ENCODE data around the gene ELP4.
"Not testable (repeated sequence)": the region's sequence is repeated elsewhere in the genome, so short reads cannot be mapped to it uniquely, and the experiment has no call there.

The ELP4 gene

DNA sequence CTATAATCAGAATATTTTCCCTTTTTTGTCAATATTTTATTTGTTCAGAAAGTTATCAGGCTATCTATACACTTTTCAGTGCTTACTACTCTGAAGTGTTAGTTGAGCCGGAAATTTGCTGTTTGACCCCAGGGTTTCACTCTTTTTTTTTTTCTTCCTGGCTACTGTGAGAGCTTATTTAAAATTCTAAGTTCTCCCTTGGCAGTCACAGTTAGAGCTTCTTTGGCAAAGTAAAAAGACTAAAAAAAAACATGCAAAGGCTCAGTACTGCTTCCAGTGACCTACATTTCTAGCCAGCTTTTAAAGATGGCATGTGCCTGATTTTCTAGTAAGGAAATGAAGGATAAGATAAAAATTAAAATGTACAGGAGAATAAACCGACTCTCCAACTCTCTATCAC lies 48.4 kb downstream of the ELP4 start:
- no peak for DNase-seq

DNA sequence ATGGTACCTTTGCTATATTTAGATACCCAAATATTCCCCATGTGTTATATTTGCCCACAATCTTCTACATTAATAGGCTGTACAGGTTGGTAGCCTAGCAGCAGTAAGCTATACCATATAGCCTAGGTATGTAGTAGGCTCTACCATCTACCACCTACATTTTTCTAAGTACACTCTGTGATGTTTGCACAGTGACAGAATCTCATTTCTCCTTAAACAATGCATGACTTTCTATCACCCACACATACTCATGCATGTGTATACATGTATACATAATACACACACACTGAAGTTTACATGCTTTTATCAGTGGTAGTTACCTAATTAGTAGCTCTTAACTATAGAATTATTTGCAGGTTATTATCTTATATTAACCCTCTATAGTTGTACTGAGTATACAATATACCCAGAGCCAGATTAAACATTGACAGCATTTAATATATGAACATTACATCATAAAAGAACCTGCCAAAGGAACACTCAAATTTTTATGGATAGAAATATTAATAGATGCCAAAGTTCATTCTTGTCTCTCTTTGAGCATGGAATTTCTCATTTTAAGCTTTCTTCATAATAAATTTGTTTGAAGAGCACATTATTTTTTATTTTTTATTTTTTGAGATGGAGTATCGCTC lies 51.4 kb downstream of the ELP4 start:
- no peak for DNase-seq

DNA sequence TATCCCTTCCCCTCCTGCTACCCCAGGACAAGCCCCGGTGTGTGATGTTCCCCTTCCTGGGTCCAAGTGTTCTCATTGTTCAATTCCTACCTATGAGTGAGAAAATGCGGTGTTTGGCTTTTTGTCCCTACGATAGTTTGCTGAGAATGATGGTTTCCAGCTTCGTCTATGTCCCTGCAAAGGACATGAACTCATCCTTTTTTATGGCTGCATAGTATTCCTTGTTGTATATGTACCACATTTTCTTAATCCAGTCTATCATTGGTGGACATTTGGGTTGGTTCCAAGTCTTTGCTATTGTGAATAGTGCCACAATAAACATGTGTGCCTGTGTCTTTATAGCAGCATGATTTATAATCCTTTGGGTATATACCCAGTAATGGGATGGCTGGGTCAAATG lies 55.0 kb downstream of the ELP4 start:
- not testable (repeated sequence) for DNase-seq

GRCh38 chr11:31574133-31574532 lies 64.6 kb downstream of the ELP4 start:
- not testable (repeated sequence) for DNase-seq

GRCh38 chr11:31575764-31576163 lies 66.2 kb downstream of the ELP4 start:
- DNase-seq: not testable (repeated sequence)

GRCh38 chr11:31579412-31579811 lies 69.8 kb downstream of the ELP4 start:
- DNase-seq: not testable (repeated sequence)

DNA sequence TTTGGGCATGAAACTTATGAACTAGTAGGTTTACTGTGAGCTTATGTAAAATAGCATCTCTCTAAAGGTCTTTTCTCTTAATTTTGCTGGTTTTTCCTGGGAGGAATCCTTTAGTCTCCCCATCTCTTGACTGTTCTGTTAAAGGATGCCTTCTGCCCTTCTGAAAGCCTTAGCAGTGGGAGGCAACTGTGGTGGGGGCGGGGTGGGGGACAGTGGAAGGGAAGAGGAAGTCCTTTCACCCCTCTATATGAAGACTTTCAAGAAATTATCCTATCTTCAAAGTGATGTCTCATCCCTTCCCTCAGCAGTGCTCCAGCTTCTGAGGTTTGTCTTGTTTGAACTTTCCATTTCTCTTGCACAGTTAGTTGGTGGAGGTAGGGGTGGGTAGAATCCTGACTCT lies 73.1 kb downstream of the ELP4 start:
- DNase-seq: no peak

DNA sequence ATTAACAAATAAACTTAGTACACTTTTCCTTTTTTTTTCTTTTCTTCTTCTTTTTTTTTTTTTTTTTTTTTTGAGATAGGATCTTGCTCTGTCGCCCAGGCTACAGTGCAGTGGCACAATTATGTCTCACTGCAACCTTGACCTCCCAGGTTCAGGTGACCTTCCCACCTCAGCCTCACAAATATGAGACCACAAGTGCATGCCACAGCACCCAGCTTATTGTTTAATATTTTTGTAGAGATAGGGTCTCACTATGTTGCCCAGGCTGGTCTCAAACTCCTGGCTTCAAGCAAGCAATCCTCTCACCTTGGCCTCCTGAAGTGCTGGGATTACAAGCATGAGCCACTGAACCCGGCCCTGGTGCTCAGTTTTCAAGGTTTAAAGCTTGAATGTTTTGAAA lies 88.9 kb downstream of the ELP4 start:
- no peak for DNase-seq

GRCh38 chr11:31601635-31602282 lies 92.2 kb downstream of the ELP4 start:
- no peak for DNase-seq

GRCh38 chr11:31606893-31607292 lies 97.3 kb downstream of the ELP4 start:
- no peak for DNase-seq

DNA sequence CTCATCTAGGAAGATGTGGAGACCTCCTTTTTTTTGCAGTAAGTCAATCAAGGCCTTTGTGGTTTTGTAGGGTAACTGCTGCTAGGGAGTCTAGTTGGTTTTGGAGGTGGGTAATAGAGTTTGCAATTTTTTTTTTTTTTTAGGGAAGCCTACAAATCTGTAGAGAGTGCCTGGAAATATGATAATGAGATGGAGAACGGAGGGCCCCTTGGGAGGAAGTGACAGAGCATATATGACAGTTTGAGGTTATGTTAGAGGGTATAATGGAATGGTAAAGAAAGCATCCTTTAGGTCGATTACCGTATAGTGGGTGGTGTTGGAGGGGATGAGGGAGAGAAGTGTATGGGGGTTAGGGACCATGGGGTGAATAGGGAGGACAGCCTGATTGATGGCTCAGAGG lies 98.3 kb downstream of the ELP4 start:
- no peak for DNase-seq

DNA sequence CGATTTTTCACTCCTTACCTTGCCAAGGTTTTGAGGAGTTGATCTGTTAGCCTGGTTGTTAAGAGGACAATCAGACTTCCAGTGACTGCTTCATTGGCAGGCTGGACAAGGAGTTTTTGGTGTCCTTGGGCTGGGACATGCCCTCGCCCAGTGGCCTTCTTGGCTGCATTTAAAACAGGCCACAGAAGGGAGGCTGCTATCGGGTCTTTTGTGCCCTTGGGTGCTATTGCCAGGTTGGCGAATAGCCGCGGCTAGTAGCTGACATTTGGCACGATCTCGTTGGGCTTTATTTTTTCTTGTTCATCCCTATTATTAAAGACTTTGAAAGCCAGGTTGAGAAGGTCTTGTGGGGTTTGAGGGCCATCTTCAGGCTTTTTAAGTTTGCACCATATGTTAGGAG lies 99.4 kb downstream of the ELP4 start:
- no peak for DNase-seq

DNA sequence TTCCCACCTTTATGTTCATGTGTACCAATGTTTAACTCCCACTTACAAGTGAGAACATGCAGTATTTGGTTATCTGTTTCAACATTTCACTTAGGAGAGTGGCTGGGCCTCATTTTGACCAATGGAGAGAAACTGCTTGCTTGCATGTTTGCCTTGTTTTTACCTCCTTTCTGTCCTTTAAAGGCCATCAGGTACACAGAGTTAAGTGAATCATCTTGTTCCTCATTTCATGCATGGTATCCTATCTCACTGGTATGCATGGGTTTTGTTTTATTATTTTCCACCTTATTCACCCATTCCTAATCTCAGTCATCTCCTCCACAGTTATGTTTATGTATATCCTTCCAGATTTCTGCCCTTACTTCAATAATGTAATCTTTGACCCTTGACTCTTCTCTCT lies 101.0 kb downstream of the ELP4 start:
- no peak for DNase-seq

DNA sequence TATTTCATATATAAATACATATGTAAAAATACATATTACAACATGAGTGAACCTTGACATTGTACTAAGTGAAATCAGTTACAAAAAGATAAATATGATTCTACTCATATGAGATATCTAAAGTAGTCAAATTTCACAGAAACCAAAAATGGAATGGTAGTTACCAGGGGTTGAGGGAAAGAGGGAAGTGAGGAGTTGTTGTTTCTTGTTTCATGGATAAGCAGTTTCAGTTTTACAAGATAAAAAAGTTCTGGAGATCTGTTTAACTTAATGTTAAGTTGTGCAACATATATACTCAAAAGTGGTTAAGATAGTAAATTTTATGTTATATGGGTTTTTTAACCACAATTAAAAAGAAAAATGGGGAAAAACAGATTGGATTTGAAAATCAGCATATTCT lies 107.7 kb downstream of the ELP4 start:
- no peak for DNase-seq

DNA sequence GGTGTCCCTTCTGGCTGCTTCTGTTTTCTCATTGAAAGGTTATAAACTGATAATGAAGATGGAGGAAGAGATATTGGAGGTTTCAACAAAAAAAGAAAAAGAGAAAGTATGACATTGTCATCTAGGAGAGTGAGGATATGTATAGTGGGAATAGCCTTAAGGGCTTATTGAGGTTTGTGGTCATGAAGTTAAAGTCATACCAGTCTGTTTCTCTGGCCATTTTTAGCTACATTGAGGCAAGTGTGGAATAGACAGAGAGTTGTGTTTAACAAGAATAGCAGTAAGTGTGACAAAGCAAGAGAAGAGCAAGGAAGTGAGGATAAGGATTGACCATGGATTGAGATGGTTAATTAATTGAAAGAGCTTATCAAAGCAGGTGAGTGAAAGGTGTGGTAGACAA lies 110.4 kb downstream of the ELP4 start:
- DNase-seq: no peak

- DNase-seq: no peak
Measured at GRCh38 chr11:31620434-31620833, 110.9 kb downstream of the ELP4 start.

GRCh38 chr11:31625868-31626267 lies 116.3 kb downstream of the ELP4 start:
- no peak for DNase-seq

GRCh38 chr11:31628111-31628510 lies 118.5 kb downstream of the ELP4 start:
- no peak for DNase-seq

DNA sequence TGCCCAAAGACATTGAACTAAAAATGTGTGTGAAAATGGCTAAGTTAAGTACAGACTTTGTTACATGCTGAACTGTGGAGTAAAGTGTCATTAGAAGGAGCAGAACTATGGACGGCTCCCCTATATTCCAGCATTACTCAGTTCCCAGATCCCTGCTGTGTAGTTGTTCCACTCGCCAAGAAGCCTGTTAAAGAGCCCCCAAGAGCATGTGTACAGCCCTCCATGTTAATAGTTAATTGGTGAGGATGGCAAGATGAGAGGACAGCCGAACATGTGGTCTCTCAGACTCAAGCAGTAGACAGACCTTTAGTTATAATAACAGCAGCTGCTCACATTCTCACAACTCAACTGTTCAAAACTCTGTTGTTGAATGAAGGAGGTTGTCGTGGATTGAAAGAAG lies 127.4 kb downstream of the ELP4 start:
- no peak for DNase-seq

GRCh38 chr11:31640611-31641010 lies 131.0 kb downstream of the ELP4 start:
- no peak for DNase-seq

DNA sequence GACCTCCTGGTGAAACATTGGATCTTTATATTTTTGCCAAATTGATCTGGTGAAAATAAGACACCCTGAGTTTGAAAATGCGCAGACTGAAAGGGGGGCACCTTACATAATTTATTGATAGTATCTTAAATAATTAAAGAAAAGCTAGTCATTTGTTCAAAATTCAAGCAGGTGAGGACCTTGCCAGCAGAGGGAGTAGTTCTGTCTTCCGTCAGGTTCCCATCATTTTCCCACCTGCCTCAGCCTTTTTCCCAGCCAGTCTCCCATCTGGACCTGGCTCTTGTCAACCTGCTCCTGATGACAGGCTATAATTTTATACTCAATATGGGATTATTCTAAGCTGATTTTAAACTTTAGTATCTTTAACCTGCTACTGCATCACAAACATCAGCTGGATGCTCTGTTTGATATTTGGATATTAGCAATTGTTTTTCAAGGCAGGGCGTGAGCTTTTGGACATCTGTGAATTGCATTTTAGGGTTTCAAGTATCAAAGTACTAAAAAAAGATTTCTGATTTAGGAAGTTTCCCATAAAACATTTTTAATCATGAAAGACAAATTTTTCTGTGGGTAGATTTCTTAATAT lies 132.0 kb downstream of the ELP4 start:
- no peak for DNase-seq

- DNase-seq: no peak
Measured at GRCh38 chr11:31643857-31644256, 134.3 kb downstream of the ELP4 start.

- DNase-seq: no peak
Measured at GRCh38 chr11:31645747-31646146, 136.2 kb downstream of the ELP4 start.

DNA sequence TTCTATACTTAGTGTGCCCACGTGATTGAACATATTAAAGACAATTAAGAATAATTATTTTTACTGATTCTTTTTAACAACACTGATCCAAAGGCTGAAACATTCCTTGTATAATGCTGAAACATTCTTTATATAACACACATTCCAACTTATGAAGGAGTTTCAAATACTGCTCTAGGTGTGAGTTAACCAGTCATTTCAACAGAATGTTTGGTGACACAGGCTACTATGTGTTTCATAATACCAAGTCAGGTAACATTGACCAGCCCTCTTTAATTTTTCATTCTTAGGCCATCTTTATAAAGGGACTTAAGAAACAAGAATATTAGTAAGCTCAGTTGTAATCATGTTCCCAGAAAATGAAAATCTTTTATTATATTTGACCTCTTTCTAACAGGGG lies 136.6 kb downstream of the ELP4 start:
- no peak for DNase-seq

Data from activated naive CD4-positive, alpha-beta T cell treated with anti-CD3 and anti-CD28 coated beads, Interleukin-2, amount 50 U/mL, for 16 hours (primary cell).